OCI-LY7 (cell line): ENCODE measurements around the gene KLRK1. TPM values are rescaled to one million over a fixed set of nuclear protein-coding genes. Genes with fewer than 3 reads are reported as not detected.

ENCODE experiments used
- BruUV-seq: library from RNA; stranded (reverse); fragments of 400-500 nt; replicated peaks from 2 replicates; lab custom pipeline; 2021; lab: Mats Ljungman, UMichigan
- CTCF ChIA-PET: fragments of 300-600 bp; sonication (Branson Sonifier 250); formaldehyde crosslinking; loops from one replicate; lab custom pipeline; 2022; ENCODE audit warnings: antibody characterized with exemption; ENCODE audit not compliant: unreplicated experiment; lab: Charles Lee
- POLR2A ChIA-PET: fragments of 300-600 bp; sonication (Branson Sonifier 250); formaldehyde crosslinking; loops from one replicate; lab custom pipeline; 2022; ENCODE audit warnings: antibody characterized with exemption; lab: Charles Lee
- DNase-seq: peaks from one replicate; pipeline ENCODE4 v3.0.0-alpha.2; 2015; ENCODE audit warnings: low spot score
- H2AFZ ChIP-seq: fragments of 200-600 bp; sonication (generic), shearing (Covaris generic); 2 replicates; pipeline ENCODE4 v1.6.1; 2014; ENCODE audit warnings: mild to moderate bottlenecking, antibody characterized with exemption, low read length, moderate library complexity
- H3K27ac ChIP-seq: fragments of 200-600 bp; sonication (generic); 2 replicates; pipeline ENCODE4 v1.5.1; 2014; ENCODE audit warnings: mixed run types, low read depth, mild to moderate bottlenecking, moderate library complexity, low read length, inconsistent platforms; ENCODE audit not compliant: poor library complexity, severe bottlenecking
- H3K36me3 ChIP-seq: fragments of 200-600 bp; sonication (generic); 2 replicates; pipeline ENCODE4 v1.6.1; 2014; ENCODE audit warnings: mild to moderate bottlenecking, antibody characterized with exemption, low read length, moderate library complexity, mixed read lengths; ENCODE audit not compliant: insufficient read depth
- H3K4me1 ChIP-seq: fragments of 200-600 bp; sonication (generic); 2 replicates; pipeline ENCODE4 v1.5.1; 2014; ENCODE audit warnings: mild to moderate bottlenecking, low read length; ENCODE audit not compliant: insufficient read depth, poor library complexity, severe bottlenecking
- H3K4me2 ChIP-seq: fragments of 200-600 bp; sonication (generic); 2 replicates; pipeline ENCODE4 v1.6.1; 2014; ENCODE audit warnings: mild to moderate bottlenecking, low read length
- H3K4me3 ChIP-seq: fragments of 200-600 bp; sonication (generic); 2 replicates; pipeline ENCODE4 v1.5.1; 2014; ENCODE audit warnings: mild to moderate bottlenecking, low read depth, low read length; ENCODE audit not compliant: poor library complexity, severe bottlenecking
- H3K79me2 ChIP-seq: fragments of 200-600 bp; sonication (generic); 2 replicates; pipeline ENCODE4 v1.6.1; 2016; ENCODE audit warnings: low read depth, mild to moderate bottlenecking, low read length, moderate library complexity, mixed read lengths; ENCODE audit not compliant: insufficient read depth
- H3K9me2 ChIP-seq: fragments of 200-600 bp; sonication (generic); 2 replicates; pipeline ENCODE4 v1.6.1; 2016; ENCODE audit warnings: mild to moderate bottlenecking, low read length, mixed read lengths; ENCODE audit not compliant: insufficient read depth
- H3K9me3 ChIP-seq: fragments of 200-600 bp; sonication (generic); 2 replicates; pipeline ENCODE4 v1.6.1; 2014; ENCODE audit warnings: mild to moderate bottlenecking, mixed run types, low read length, mixed read lengths
- H4K20me1 ChIP-seq: fragments of 200-600 bp; sonication (generic); 2 replicates; pipeline ENCODE4 v1.6.1; 2014; ENCODE audit warnings: mild to moderate bottlenecking, antibody characterized with exemption, low read length, moderate library complexity, mixed read lengths; ENCODE audit not compliant: insufficient read depth
- CTCF ChIP-seq: fragments of 200-600 bp; sonication (generic); conservative IDR thresholded peaks from 2 replicates; pipeline ENCODE4 v1.5.1; 2014; ENCODE audit warnings: mild to moderate bottlenecking, antibody characterized with exemption, low read length, moderate library complexity, mixed read lengths
- EZH2phosphoT487 ChIP-seq: fragments of 200-600 bp; sonication (generic); IDR thresholded peaks from 2 replicates; pipeline ENCODE4 v1.6.1; 2018; ENCODE audit warnings: low read depth, borderline replicate concordance, mild to moderate bottlenecking, mixed run types, antibody characterized with exemption, low read length, moderate library complexity, mixed read lengths
- intact Hi-C: fragments of 100-400 bp; cut with micrococcal nuclease; formaldehyde crosslinking; loops from one replicate; pipeline ENCODE4 v1.10.0; 2022; ENCODE audit not compliant: unreplicated experiment
- total RNA-seq, 2 experiments: library from RNA; depleted of rRNA in 1 of 2; stranded (reverse); fragments of >200 nt in 1 of 2; shearing (Covaris generic) in 1 of 2; gene quantifications; 2 replicates each; pipeline ENCODE4 v1.2.3, GENCODE V29; 2014 to 2022

KLRK1 gene
- total RNA-seq, 2 experiments from 2014 or later = 26.6 to 35.7 TPM

GRCh38 chr12:10404798-10405197 is 15.0 kb upstream of the KLRK1 start:
- ChIA-PET POLR2A (interaction anchor here (0.6 to 1.2 kb wide), 3 partner anchors 19 to 188 kb away, joined by 3 read pairs; no protein-coding TSS in a partner anchor), CTCF (no interaction called here)
- no peaks in the 10 kb centered on the region for H4K20me1 ChIP-seq
- no peak for DNase-seq
- H3K4me2 ChIP-seq = no peak overlapping the region
- H3K79me2 ChIP-seq = peaks cover 79% of the 10 kb centered on the region
- H3K36me3 ChIP-seq = peaks cover 62% of the 10 kb centered on the region
- no peak overlapping the region for H2AFZ ChIP-seq
- H3K4me3 ChIP-seq = no peak overlapping the region
- no peak overlapping the region for H3K27ac ChIP-seq
- peaks cover 32% of the 10 kb centered on the region for H3K4me1 ChIP-seq
- H3K9me2 ChIP-seq = no peaks in the 10 kb centered on the region
- H3K9me3 ChIP-seq = peaks cover 26% of the 10 kb centered on the region
- TF ChIP-seq EZH2phosphoT487 = no peak
- BruUV-seq = no TSS peak
- intact Hi-C loops = no loop called here

GRCh38 chr12:10400829-10401228 is 11.0 kb upstream of the KLRK1 start:
- CTCF ChIA-PET = no interaction called here
- POLR2A ChIA-PET = interaction anchor here (1.2 kb wide), 1 partner anchor 13 kb away, joined by 3 read pairs; no protein-coding TSS in a partner anchor
- H3K4me2 ChIP-seq = no peak overlapping the region
- no peaks in the 10 kb centered on the region for H4K20me1 ChIP-seq
- BruUV-seq = no TSS peak
- peak overlapping the region; percentile 34 for H3K27ac ChIP-seq
- TF ChIP-seq CTCF (no peak), EZH2phosphoT487 (no peak)
- peaks cover 28% of the 10 kb centered on the region for H3K4me1 ChIP-seq
- H2AFZ ChIP-seq = no peak overlapping the region
- H3K4me3 ChIP-seq = no peak overlapping the region
- no peak for DNase-seq
- H3K36me3 ChIP-seq = peaks cover 70% of the 10 kb centered on the region
- H3K79me2 ChIP-seq = peaks cover 83% of the 10 kb centered on the region
- peaks cover 32% of the 10 kb centered on the region for H3K9me3 ChIP-seq
- intact Hi-C loops = no loop called here
- no peaks in the 10 kb centered on the region for H3K9me2 ChIP-seq

- CTCF ChIA-PET = interaction anchor here (0.6 to 1.4 kb wide), 2 partner anchors 9 to 237 kb away, joined by 3 read pairs; no protein-coding TSS in a partner anchor
- POLR2A ChIA-PET = interaction anchor here (0.7 to 4.3 kb wide), 8 partner anchors 9 to 655 kb away, joined by 4 to 32 read pairs (median 10); no protein-coding TSS in a partner anchor
- intact Hi-C loops = loop anchor here (10.0 kb wide), 2 partner anchors 1703 to 1957 kb away; partner anchors contain the start of genes BORCS5, MANSC1 and RIMKLB
- Histone ChIP-seq H3K36me3 (peaks cover 44% of the 10 kb centered on the region), H2AFZ (peak overlapping the region; percentile 46; the same call in 1 of the 2 replicates), H3K79me2 (peaks cover 62% of the 10 kb centered on the region), H4K20me1 (no peaks in the 10 kb centered on the region), H3K4me1 (peaks cover 52% of the 10 kb centered on the region), H3K4me2 (peak overlapping the region; percentile 100), H3K9me3 (peaks cover 11% of the 10 kb centered on the region; the same call in 1 of the 2 replicates), H3K9me2 (no peaks in the 10 kb centered on the region), H3K27ac (peak overlapping the region; percentile 97), H3K4me3 (peak overlapping the region; percentile 79)
- no peak for DNase-seq
- TF ChIP-seq EZH2phosphoT487 = no peak
- no peak for TF ChIP-seq CTCF
- BruUV-seq = no TSS peak
Observed at GRCh38 chr12:10398168-10398567, 8.3 kb upstream of the KLRK1 start.
